GM18511 (cell line): ENCODE results near the gene ZC3H12C.

Experiments
- ATAC-seq: cut with Tn5 transposase; IDR thresholded peaks from one replicate; pipeline ENCODE4 v1.9.1; 2021; ENCODE audit warnings: mild to moderate bottlenecking, moderate library complexity; ENCODE audit not compliant: unreplicated experiment

The ZC3H12C gene

DNA sequence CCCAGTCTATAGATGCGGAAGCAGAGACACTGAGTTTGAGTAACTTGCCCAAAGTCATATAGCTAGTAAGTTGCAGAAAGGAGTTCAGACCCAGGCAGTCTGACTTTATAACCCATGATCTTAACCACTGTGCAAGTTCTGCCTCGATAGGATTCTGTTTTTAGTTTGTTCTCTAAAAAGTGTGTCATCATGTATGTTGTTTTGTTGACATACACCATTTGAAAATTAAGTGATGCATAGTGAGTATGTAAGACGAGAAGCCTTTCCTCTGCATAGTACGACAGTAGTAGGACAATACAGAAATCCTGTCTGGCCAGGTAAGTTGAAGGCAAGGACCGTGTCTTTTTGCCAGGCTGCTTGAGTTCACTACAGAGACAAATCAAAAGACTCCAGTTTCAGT, 3.3 kb downstream of the ZC3H12C start:
- ATAC-seq = no peak

DNA sequence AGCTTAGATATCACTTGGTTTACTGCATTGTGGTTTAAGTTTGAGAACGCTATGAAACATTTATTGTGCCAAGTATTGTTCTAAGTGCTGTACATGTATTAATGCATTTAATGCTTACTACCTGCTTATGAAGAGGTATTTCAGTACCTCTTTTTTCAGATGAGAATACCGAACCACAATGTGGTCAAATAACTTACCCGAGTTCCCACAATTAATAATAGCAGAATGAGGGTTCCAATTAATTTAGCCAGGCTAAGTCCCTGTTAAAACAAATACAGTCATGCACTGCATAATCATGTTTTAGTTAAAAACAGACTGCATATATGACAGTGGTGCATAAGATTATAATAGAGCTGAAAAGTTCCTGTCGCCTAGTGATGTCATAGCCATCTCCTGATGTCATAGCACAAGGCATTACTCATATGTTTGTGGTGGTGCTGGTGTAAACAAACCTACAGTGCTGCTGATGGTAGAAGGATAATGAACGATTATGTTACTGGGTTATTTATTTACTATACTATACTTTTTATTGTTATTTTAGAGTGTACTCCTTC, 4.3 kb downstream of the ZC3H12C start:
- ATAC-seq = no peak

DNA sequence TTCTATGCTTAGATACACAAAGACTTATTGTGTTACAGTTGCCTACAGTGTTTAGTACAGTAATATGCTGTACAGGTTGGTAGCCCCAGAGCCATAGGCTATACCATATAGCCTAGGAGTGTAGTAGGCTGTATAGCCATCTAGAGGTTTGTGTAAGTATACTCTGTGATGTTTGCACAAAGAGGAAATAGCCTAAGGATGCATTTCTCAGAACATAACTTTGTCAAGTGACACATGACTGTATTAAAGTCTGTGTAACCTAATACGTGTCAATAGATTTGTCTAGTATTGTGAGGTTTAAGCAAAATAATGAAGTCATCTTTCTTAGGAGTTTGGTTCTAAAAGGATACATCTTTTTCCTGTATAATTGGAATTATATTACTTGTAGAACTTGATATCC, 5.5 kb downstream of the ZC3H12C start:
- ATAC-seq = peak; percentile 80

DNA sequence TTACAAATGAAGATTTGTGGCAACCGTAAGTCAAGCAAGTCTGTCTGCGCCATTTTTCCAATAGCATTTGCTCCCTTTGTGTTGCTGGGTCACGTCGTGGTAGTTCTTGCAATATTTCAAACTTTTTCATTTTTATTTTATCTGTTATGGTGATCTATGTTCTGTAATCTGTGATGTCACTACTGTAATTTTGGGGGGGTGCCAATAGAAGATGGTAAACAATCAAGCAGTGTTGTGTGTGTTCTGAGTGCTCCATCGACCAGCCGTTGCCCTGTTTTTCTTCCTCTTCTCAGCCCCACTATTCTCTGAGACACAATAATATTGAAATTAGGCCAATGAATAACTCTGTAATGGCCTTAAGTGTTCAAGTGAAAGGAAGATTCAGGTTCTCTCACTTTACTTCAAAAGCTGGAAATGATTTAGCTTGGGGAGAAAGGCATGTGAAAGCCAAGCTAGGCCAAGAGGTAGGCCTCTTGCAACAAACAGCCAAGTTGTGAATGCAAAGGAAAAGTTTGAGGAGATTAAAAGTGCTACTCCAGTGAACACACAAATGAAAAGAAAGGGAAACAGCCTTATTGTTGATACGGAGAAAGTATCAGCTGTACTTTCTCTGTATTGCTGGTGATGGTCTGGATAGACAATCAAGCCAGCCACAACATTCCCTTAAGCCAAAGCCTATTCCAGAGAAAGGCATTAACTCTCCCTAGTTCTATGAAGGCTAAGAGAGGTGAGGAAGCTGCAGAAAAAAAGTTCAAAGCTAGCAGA, 7.5 kb downstream of the ZC3H12C start:
- ATAC-seq = no peak

DNA sequence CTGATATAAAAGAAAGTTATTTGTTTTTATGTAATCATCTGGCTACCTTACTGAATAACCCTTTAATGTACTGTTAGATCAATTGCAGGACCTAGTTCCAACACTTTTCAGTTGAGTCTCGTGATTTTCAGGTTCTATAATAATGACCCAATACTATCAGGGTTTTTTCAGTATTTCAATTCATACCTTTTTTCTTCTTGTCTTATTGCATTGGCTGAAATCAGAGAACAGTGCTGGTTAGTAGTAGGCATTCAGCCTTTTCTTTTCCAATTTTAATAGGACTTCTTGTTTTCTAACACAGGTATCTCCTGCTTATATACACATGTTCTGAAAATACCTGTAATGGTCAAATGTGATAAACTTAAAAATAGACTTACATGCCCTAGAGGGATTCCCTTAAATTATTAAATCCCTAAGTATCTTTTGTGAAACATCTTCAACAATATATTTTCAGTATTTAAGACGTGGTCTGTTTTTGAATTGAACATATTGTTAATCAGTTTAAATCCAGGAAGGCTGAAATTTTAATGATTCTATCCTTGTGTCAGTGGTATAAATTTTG, 13.6 kb downstream of the ZC3H12C start:
- ATAC-seq = no peak

DNA sequence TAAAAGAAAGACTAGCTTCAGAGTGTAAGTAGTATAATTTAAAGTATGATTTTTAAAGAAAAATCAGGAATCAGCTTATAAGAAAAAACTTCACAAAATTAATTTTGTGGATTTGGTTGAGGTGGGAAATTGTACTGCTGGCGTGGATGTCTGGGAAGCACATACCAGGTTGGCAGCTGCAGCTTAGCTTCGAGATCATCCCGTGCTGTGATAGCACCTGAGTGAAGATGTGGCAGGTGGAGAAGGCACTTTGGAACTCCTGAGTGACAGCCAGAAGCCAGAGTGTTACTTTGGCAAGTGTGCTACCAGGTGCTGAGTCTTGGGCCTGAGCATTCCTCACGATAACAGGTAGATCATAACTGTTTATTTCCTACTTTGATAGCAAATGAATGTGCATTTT, 17.7 kb downstream of the ZC3H12C start:
- ATAC-seq = no peak

DNA sequence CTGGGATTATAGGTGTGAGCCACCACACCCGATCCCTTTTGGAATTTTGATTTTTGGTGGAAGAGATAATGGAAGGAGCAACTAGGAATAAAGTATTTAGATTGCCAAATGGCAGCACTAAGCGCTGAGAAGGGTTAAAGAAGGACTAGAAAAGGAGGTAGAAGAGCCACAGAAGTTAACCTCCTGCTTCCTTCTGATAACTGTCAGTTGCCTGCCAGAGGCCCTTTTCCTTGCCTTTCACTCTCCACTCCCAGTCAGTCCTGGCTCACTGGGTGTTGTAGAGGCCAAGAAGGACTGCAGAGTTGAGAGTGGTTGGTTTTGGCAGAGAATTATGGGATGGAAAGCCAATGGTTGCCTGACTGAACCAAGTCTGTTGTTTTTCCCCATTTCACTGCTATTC, 19.3 kb downstream of the ZC3H12C start:
- ATAC-seq = no peak

DNA sequence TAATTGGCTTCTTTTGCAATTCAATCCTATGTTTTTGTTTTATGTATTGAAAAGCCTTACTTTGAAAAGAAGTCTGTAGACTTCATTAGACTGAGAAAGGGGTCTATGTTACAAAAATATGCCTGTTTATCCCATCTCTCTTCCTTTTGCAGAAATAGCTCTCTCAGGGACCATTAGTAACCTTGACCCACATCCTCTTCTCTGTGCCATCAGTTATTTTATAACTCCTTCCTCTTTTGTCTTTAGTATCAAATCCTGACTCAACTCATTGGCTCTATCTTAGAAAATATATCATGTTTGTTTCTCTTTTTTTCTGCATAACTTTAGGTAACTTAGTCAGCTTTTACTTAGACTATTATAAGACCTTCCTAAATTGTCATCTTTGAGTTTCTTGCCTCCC, 20.3 kb downstream of the ZC3H12C start:
- no peak for ATAC-seq

DNA sequence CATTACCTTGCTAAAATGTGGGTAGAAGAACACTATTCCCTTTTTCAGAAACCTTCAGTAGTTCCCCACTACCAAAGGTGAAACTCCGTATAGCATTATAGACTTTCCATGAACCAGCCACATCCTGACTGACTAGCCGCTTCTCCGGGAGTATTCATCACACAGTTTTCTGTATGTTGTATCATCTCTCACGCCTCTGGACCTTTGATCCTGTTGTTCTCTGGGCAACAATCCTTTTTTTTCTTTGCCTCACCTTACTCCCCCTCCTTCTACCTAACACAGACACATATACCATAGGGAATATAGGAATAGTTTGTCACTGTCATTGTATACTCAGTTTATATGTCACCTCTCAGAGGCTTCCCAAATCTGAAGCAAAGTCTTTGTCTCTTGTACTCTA, 20.8 kb downstream of the ZC3H12C start:
- no peak for ATAC-seq

DNA sequence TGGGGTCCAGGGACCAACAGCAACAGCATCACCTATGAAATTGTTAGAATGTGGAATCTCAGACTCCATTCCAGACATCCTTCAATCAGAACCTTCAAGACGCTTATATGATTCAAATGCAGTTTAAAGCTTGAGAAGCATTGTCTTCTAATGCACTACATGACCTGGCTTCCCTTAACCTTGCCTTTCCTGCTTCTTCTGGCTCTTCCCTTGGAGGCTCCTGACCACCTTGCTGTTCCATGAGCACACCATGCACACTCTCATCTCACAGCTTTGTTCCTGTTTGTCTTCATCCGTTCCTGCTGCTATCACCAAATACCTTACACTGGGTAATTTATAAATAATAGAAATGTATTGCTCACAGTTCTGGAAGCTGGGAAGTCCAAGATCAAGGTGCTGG, 26.1 kb downstream of the ZC3H12C start:
- no peak for ATAC-seq

DNA sequence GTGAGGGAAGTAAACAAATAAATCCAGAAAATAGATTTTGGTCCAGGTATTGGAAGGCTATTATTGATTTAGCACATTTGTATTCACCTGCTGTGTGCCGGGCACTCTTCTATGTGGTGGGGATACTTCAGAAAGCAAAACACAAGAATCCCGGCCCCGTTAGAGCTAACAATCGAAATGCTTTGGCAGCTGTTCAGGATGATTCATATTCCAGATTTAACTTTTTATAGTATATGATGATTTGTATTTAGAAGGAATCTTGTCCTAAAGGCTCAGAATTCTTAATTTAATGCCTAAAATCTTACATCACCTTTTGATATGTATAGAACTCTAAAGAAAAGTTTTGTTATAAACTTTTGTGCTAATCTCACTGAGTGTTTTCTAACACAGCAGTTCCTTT, 28.0 kb downstream of the ZC3H12C start:
- no peak for ATAC-seq

DNA sequence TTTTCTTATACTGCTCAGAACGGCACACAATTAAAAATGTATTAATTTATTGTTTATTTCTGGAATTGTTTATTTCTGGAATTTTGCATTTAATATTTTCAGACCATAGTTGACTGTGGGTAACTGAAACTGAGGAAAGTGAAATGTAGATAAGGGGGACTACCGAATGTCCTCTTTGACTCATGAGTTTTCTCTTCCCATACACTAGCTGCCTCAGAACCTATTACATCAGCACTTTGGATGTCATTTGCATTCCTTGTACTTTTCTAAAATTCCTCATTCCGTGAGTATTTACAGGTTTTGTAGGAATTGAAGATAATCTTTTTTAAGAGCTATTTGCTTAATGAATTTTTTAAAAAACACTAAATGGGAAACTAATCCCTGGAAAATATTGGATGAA, 29.8 kb downstream of the ZC3H12C start:
- no peak for ATAC-seq

DNA sequence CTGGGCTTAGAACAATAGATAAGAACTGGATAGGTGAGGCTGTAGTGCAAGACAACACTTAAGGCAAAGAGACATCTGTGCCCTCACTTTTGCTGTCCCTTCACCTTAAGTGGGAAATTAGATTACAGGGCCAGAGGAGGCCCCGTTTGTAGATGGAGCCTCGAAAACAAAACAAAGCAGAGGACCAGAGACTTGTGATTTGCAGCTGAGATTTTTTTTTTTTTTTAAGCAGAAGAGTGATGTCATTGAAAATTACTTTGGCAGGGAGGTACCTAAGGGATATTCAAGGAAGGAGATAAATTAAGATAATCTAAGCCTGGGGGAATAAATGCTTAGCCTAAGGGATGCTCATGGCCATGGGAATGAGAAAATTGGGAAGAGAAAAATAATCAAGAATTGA, 31.4 kb downstream of the ZC3H12C start:
- ATAC-seq = no peak

DNA sequence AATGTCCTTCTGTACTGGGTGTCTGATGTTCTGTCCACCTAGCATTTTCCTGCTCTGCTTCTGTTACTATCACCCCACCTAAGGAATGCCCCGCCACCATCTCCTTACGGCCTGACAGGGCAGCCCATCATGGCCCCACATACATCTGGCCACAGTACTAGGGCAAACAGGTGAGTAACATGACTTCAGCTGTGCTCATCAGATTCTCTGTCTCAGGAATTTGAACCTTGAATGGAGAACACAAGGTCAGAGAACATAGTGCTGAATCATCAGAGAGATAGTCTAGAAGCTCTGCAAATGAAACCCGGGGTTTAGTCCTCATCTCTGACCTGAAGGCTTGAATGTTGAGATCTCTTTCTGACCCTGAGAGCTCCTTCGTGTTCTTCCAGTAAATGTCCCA, 32.4 kb downstream of the ZC3H12C start:
- no peak for ATAC-seq

DNA sequence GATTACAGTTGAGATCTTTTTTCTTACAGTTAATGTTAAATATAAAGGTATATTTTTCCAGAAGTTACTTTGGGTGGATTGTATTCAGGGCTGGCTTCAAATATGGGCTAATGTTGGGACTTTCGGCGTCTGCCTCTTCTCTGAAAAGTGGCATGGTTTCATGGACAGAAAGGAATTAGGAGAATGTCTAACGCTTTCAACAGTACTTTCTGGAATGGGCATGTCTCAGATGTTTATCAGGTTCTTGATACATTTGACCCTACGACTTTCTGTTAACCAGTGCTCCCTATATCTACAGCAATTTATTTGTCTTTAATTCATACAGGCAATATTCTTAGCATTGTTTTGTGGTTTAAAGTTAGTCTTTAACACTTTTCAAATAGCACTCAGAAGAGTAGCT, 33.7 kb downstream of the ZC3H12C start:
- no peak for ATAC-seq

DNA sequence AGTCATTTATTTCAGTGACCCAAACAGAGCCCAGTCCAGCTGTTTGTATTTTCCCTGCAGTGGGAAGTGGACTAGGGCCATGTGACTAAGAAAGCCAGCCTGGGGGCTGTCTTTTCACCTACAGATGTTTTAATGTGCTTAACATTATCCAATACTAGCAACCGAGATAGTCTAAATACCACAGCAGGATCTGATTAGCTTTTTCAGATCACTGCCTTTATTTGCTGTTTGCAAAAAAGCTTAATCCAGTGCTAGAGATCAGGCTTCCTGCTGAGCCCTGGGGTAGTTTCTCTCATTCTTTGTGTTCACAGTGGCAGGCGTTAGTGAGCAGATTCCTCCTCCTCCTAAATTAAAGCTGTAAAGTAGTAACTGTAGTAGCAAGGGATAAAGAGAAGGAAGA, 35.0 kb downstream of the ZC3H12C start:
- ATAC-seq = no peak

DNA sequence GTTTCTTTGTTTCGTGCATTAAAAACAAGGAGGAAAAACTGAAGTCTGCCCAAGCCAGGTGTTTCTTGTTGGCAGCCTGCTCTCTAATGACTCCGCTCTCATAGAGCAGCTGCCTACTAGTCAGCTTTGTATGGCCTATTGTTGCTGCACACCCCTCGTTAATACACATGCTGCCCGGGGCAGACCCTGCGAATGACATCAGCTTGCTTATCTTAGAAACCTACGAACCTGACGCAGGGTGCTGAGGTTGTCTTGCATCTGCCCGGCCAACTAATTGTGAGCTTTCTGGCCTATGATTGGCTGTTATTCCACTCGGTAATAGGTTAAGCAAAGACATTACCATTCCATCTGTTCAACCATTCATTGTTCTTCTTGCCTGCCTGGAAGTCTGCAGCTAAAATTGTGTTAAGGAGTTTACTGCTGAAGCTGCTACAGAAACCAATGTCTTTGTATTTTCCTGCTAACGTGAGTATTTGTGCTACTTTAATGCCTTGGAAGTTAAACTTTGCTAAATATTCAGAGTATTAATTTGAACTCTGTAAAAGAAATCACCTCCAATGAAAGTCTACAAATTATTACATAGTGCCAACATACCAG, 37.5 kb downstream of the ZC3H12C start:
- ATAC-seq = no peak

DNA sequence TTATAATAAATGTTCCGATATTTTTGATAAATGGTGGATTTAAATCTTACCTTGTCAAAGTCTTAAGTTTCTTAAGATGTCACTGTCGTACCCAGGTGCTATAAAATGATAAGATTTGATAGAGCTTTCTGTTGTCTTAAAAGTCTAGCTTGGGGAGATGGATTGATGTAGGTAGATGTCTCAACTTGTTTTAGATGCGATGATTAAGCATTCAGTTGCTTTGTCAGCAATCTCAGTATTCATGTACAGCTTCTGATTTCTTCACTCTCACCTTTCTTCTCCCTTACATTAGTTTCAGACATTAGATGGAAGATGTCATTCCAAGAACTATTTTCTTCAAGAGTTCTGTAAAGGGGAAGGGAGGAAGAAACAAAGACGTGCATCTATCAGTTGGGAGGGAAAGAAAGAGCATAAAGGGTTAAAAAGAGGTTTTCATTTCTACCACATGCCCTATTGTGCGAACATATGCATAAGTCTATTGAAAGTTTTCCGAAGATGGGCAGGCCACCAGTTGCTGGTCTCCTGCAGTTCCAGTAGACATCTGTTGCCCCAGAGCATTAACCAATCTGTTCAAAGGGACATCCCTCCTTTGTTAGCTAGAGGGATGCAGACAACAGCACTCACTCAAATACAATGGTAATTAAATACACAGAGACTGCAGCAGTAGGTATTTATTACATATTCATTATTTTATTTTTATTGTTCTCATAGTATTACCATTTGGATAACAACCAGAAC, 38.4 kb downstream of the ZC3H12C start:
- ATAC-seq = no peak

DNA sequence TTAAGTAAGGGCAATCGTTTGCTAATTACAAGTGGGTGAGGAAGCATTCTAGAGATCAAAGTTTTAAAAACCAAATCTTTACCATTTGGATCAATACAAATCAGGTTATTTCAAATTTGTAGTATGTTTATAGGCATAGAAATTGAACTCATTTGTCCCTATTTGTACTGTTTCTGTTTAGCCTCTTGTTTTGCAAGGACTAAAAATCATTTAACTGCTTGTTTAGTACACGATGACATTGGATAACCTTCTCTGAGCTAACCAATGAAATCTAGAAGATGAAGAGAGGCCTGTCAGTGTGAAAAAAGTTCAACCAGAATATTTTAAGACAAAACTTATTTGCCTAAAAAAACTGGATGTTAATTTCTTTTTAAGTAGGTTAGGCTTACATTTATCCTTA, 40.0 kb downstream of the ZC3H12C start:
- no peak for ATAC-seq

DNA sequence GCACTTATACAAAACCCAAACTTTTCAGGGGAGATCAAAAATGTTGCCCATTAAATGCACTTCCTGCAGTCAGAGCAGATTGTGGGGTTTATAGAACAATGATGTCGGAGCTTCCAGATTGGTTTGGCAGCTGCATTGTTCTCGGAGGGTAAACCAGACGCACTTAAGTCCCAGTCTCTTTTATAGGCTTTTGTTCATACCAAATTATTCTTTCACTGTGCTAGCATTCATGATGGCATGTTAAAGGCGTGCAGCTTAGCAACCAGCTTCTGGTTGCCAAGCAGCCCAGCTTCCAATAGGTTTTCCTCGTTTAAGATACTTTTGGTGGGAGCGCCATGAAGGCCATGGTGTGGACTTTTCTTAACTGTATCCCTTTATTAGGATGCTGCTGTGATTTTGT, 40.9 kb downstream of the ZC3H12C start:
- no peak for ATAC-seq

DNA sequence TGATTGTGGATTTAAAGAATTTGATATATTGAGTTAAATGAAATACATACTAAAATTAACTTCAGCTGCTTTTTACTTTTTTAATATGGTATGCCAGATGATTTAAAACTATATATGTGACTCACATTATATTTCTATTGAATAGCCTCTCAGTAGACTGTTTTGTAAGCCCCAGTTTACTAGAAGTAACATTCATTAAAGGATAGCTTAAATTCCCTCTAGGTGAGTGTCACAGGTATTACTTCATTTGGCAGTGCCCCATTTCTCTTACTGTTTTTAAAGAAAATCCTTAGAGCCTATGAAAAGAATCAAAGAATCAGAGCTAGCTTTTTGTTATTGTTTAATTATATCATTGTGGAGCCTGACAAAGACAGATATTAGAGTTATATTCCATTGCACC, 48.6 kb downstream of the ZC3H12C start:
- no peak for ATAC-seq
